NCI-H128 (cell line): ENCODE data around the gene RICTOR.

Experiments
- DNase-seq: peaks from one replicate; lab custom pipeline; 2025; ENCODE audit not compliant: unreplicated experiment; lab: John Stamatoyannopoulos, UW

The RICTOR gene

GRCh38 chr5:39100301-39100850 lies 26.2 kb upstream of the RICTOR start:
- DNase-seq = no peak

GRCh38 chr5:39099831-39100230 lies 25.6 kb upstream of the RICTOR start:
- no peak for DNase-seq

- no peak for DNase-seq
Observed at GRCh38 chr5:39093352-39093751, 19.2 kb upstream of the RICTOR start.

GRCh38 chr5:39092581-39093351 lies 18.6 kb upstream of the RICTOR start:
- DNase-seq = no peak

- no peak for DNase-seq
Observed at GRCh38 chr5:39091940-39092580, 17.9 kb upstream of the RICTOR start.

- DNase-seq = no peak
Observed at GRCh38 chr5:39083968-39084367, 9.8 kb upstream of the RICTOR start.

GRCh38 chr5:39082995-39083394 lies 8.8 kb upstream of the RICTOR start:
- DNase-seq = no peak

- no peak for DNase-seq
Observed at GRCh38 chr5:39080597-39081204, 6.5 kb upstream of the RICTOR start.

- DNase-seq = no peak
Observed at GRCh38 chr5:39080168-39080567, 6.0 kb upstream of the RICTOR start.

- DNase-seq = no peak
Observed at GRCh38 chr5:39079147-39079546, 4.9 kb upstream of the RICTOR start.

GRCh38 chr5:39076757-39077728 lies 2.8 kb upstream of the RICTOR start:
- no peak for DNase-seq

- no peak for DNase-seq
Observed at GRCh38 chr5:39076101-39076756, 2.0 kb upstream of the RICTOR start.

- no peak for DNase-seq
Observed at GRCh38 chr5:39073767-39074016, 507 bp downstream of the RICTOR start.

GRCh38 chr5:39072925-39073766 lies 1.1 kb downstream of the RICTOR start:
- DNase-seq = no peak

GRCh38 chr5:39068099-39068498 lies 6.1 kb downstream of the RICTOR start:
- DNase-seq = no peak

- no peak for DNase-seq
Observed at GRCh38 chr5:39064450-39064849, 9.7 kb downstream of the RICTOR start.

GRCh38 chr5:39063037-39063436 lies 11.2 kb downstream of the RICTOR start:
- no peak for DNase-seq

- no peak for DNase-seq
Observed at GRCh38 chr5:39062530-39062929, 11.7 kb downstream of the RICTOR start.

- DNase-seq = no peak
Observed at GRCh38 chr5:39062104-39062503, 12.1 kb downstream of the RICTOR start.

GRCh38 chr5:39059064-39059463 lies 15.1 kb downstream of the RICTOR start:
- no peak for DNase-seq
